ENCODE measurements around the gene EXOC2.
A peak's percentile ranks its signal among the peaks of the same experiment; 100 is the strongest.

DNA sequence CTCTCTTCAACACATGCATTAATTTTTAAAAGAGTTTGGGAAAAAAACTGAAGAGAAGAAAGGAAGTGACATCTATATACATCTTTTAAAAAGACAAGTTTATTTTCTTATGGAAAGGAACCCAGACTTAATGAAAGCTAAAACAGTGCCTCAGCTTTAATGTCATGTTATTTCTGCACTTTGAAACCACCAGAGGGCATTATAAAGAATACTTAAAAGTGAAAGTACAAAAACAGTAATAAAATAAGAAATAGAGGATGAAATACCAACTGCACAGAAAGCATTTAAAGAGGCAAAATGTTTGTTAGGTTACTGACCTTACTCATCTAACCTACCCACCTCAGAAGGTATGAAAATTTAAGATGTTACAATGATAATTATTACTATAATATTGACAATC is 134.8 kb downstream of the EXOC2 start:
- TF ChIP-seq, protein P1, sequence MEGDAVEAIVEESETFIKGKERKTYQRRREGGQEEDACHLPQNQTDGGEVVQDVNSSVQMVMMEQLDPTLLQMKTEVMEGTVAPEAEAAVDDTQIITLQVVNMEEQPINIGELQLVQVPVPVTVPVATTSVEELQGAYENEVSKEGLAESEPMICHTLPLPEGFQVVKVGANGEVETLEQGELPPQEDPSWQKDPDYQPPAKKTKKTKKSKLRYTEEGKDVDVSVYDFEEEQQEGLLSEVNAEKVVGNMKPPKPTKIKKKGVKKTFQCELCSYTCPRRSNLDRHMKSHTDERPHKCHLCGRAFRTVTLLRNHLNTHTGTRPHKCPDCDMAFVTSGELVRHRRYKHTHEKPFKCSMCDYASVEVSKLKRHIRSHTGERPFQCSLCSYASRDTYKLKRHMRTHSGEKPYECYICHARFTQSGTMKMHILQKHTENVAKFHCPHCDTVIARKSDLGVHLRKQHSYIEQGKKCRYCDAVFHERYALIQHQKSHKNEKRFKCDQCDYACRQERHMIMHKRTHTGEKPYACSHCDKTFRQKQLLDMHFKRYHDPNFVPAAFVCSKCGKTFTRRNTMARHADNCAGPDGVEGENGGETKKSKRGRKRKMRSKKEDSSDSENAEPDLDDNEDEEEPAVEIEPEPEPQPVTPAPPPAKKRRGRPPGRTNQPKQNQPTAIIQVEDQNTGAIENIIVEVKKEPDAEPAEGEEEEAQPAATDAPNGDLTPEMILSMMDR (IDR thresholded peaks at IDR 0.05; ENCODE audit: low read length) = peak; percentile 41
- TF ChIP-seq EZH2 (IDR thresholded peaks at IDR 0.05; ENCODE audit: borderline replicate concordance, low read length) = no peak

Data from OCI-LY1 (cell line).